HepG2 (cell line): ENCODE results near the gene SLU7. TPM values are rescaled to one million over a fixed set of nuclear protein-coding genes. Genes with fewer than 3 reads are reported as not detected.

Experiments
- AHR ChIP-seq: IDR thresholded peaks from 2 replicates; pipeline ENCODE4 v1.6.1; 2018; ENCODE audit warnings: missing genetic modification reagents, missing compliant biosample characterization
- CHD2 ChIP-seq: IDR thresholded peaks from 2 replicates; pipeline ENCODE4 v1.6.1; 2011; ENCODE audit warnings: low read depth, low read length, improper control_type of control experiment
- ETV5 ChIP-seq: IDR thresholded peaks from 2 replicates; pipeline ENCODE4 v1.6.1; 2018; ENCODE audit warnings: missing biosample characterization, missing genetic modification reagents, inconsistent platforms, borderline replicate concordance
- HDAC2 ChIP-seq: sonication (generic); formaldehyde crosslinking; IDR thresholded peaks from 2 replicates; pipeline ENCODE4 v1.4.0; 2020; ENCODE audit warnings: missing genetic modification reagents
- JUNB ChIP-seq: sonication (generic); formaldehyde crosslinking; IDR thresholded peaks from 2 replicates; pipeline ENCODE4 v1.8.0; 2022; ENCODE audit warnings: missing genetic modification reagents, mild to moderate bottlenecking, borderline replicate concordance
- KMT2B ChIP-seq: IDR thresholded peaks from 2 replicates; pipeline ENCODE4 v1.6.1; 2016; ENCODE audit warnings: missing genetic modification reagents, missing compliant biosample characterization
- MATR3 ChIP-seq: sonication (generic); formaldehyde crosslinking; IDR thresholded peaks from 2 replicates; pipeline ENCODE4 v1.4.0; 2020; ENCODE audit warnings: missing genetic modification reagents
- NCOA2 ChIP-seq: sonication (generic); formaldehyde crosslinking; IDR thresholded peaks from 2 replicates; pipeline ENCODE4 v1.8.0; 2022; ENCODE audit warnings: inconsistent platforms
- SALL1 ChIP-seq: sonication (generic); formaldehyde crosslinking; IDR thresholded peaks from 2 replicates; pipeline ENCODE4 v1.8.0; 2022; ENCODE audit warnings: mild to moderate bottlenecking, missing genetic modification reagents
- XRCC5 ChIP-seq: fragments of 200-400 bp; formaldehyde crosslinking; optimal IDR thresholded peaks from 2 replicates; pipeline ENCODE3; 2017; ENCODE audit warnings: mild to moderate bottlenecking, low read length
- ZFP36L2 ChIP-seq: sonication (generic); formaldehyde crosslinking; IDR thresholded peaks from 2 replicates; pipeline ENCODE4 v1.4.0; 2020; ENCODE audit warnings: missing genetic modification reagents
- ZFX ChIP-seq: sonication (generic); formaldehyde crosslinking; IDR thresholded peaks from 2 replicates; pipeline ENCODE4 v1.4.0; 2020; ENCODE audit warnings: mild to moderate bottlenecking, low read depth, missing genetic modification reagents, moderate library complexity
- ZKSCAN5 ChIP-seq: sonication (generic); formaldehyde crosslinking; IDR thresholded peaks from 2 replicates; pipeline ENCODE4 v1.5.1; 2020; ENCODE audit warnings: mild to moderate bottlenecking, missing genetic modification reagents
- ZNF549 ChIP-seq: sonication (generic); formaldehyde crosslinking; IDR thresholded peaks from 2 replicates; pipeline ENCODE4 v1.5.0; 2020; ENCODE audit warnings: missing genetic modification reagents
- ZNF572 ChIP-seq: sonication (generic); formaldehyde crosslinking; IDR thresholded peaks from 2 replicates; pipeline ENCODE4 v1.5.1; 2020; ENCODE audit warnings: mild to moderate bottlenecking, missing genetic modification reagents
- ZNF790 ChIP-seq: sonication (generic); formaldehyde crosslinking; IDR thresholded peaks from 2 replicates; pipeline ENCODE4 v1.8.0; 2022; ENCODE audit warnings: missing genetic modification reagents, mild to moderate bottlenecking, borderline replicate concordance
- polyA plus RNA-seq, 8 experiments: library from polyadenylated mRNA; depleted of rRNA in 3 of 8; stranded (reverse) in 7 of 8; unstranded in 1 of 8; fragments of >200 nt; fragmentation: Illumina TruSeq in 4 of 8; extraction: Trizol in 4 of 8; gene quantifications; 2 replicates each; pipeline versions ENCODE4 v1.2.1 to v1.2.3, GENCODE V29; 2011 to 2016; ENCODE audit warnings: low read depth in 4 of 8, missing spikeins in 1 of 8, mixed read lengths in 1 of 8; ENCODE audit not compliant: insufficient read depth in 1 of 8
- total RNA-seq, 5 experiments: library from RNA; depleted of rRNA; stranded (reverse); fragments of >200 nt; fragmentation: Illumina TruSeq; extraction: Trizol; gene quantifications; 2 replicates each; pipeline ENCODE4 v1.2.3, GENCODE V29; 2016; ENCODE audit warnings: low read depth in 1 of 5
- TF ChIP-seq, protein P1 (sequence below): IDR thresholded peaks from 2 replicates; pipeline ENCODE4 v1.6.1; 2016; ENCODE audit warnings: missing biosample characterization, missing genetic modification reagents, low read depth
- TF ChIP-seq, protein P2 (sequence below): sonication (generic); formaldehyde crosslinking; IDR thresholded peaks from 2 replicates; pipeline ENCODE4 v1.4.0; 2020; ENCODE audit warnings: missing genetic modification reagents; ENCODE audit errors: not compliant biosample characterization
- TF ChIP-seq, protein P3 (sequence below): sonication (generic); formaldehyde crosslinking; IDR thresholded peaks from 2 replicates; pipeline ENCODE4 v1.5.0; 2020; ENCODE audit warnings: missing genetic modification reagents, mild to moderate bottlenecking, borderline replicate concordance
- TF ChIP-seq, protein P4 (sequence below): sonication (generic); formaldehyde crosslinking; IDR thresholded peaks from 2 replicates; pipeline ENCODE4 v1.5.1; 2020; ENCODE audit warnings: mild to moderate bottlenecking, missing genetic modification reagents, moderate library complexity
- TF ChIP-seq, protein P5 (sequence below): IDR thresholded peaks from 2 replicates; pipeline ENCODE4 v1.6.1; 2012; ENCODE audit warnings: low read length, improper control_type of control experiment

Gene SLU7
- total and polyA plus RNA-seq, 2 of the 13 experiments (the other 11 are each of a cell fraction or from before 2014, with no cell fraction given) = 24.0 to 39.2 TPM

DNA sequence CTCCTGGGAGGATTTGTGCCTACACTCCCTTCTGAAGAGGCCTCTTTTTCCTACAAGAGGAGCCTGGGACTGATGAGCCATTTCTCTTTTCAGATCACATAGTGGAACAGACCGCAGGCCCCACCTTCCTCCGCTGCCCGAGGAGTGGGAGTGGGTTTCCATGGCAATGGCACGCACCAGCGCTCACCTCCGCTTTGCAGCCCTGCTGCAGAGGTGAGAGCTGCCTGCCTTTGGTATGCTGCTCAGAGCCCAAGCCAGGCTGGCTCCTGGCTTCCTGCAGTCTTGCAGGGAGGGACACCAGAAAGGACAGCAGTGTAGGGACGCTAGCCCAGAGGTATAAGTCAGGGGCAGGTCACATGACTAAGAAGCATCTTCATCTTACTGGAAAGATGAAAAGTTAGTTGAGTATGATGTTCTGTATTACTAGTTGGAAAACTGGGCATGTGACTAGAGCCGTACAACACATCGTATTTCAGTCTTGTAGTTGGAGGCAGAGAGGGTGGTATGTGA lies 15.2 kb upstream of the SLU7 start (continued):
- TF ChIP-seq HDAC2 (CRISPR knock-in tag) (peak; percentile 31; the same call in 1 of the 2 replicates), NCOA2 (CRISPR knock-in tag) (no peak), ZKSCAN5 (peak; percentile 99), MATR3 (no peak), ZNF572 (CRISPR knock-in tag) (0 out of 2 replicates have a peak, but pooled peaks have one; percentile 76), ZNF549 (no peak), ETV5 (CRISPR knock-in tag) (peak; percentile 8; the same call in 1 of the 2 replicates), ZFX (CRISPR knock-in tag) (peak; percentile 30; the same call in 1 of the 2 replicates), ZNF790 (no peak), JUNB (CRISPR knock-in tag) (no peak), KMT2B (CRISPR knock-in tag) (0 out of 2 replicates have a peak, but pooled peaks have one; percentile 43), ZFP36L2 (no peak), SALL1 (CRISPR knock-in tag) (peak; percentile 59), AHR (no peak), XRCC5 (peak; percentile 15), CHD2 (no peak)
- TF ChIP-seq, protein P1, sequence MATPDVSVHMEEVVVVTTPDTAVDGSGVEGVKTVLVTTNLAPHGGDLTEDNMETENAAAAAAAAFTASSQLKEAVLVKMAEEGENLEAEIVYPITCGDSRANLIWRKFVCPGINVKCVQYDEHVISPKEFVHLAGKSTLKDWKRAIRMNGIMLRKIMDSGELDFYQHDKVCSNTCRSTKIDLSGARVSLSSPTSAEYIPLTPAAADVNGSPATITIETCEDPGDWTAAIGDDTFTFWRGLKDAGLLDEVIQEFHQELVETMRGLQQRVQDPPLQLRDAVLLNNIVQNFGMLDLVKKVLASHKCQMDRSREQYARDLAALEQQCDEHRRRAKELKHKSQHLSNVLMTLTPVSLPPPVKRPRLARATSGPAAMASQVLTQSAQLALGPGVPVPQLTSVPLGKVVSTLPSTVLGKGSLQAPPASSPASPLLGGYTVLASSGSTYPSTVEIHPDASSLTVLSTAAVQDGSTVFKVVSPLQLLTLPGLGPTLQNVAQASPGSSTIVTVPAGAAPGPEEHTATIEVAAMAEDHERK (CRISPR knock-in tag) = no peak
- TF ChIP-seq, protein P2, sequence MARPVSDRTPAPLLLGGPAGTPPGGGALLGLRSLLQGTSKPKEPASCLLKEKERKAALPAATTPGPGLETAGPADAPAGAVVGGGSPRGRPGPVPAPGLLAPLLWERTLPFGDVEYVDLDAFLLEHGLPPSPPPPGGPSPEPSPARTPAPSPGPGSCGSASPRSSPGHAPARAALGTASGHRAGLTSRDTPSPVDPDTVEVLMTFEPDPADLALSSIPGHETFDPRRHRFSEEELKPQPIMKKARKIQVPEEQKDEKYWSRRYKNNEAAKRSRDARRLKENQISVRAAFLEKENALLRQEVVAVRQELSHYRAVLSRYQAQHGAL (CRISPR knock-in tag) = no peak
- TF ChIP-seq, protein P3, sequence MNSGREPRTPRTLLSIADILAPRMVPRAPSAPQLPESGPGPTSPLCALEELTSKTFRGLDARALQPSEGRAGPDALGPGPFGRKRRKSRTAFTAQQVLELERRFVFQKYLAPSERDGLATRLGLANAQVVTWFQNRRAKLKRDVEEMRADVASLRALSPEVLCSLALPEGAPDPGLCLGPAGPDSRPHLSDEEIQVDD (CRISPR knock-in tag) = no peak
- TF ChIP-seq, protein P4, sequence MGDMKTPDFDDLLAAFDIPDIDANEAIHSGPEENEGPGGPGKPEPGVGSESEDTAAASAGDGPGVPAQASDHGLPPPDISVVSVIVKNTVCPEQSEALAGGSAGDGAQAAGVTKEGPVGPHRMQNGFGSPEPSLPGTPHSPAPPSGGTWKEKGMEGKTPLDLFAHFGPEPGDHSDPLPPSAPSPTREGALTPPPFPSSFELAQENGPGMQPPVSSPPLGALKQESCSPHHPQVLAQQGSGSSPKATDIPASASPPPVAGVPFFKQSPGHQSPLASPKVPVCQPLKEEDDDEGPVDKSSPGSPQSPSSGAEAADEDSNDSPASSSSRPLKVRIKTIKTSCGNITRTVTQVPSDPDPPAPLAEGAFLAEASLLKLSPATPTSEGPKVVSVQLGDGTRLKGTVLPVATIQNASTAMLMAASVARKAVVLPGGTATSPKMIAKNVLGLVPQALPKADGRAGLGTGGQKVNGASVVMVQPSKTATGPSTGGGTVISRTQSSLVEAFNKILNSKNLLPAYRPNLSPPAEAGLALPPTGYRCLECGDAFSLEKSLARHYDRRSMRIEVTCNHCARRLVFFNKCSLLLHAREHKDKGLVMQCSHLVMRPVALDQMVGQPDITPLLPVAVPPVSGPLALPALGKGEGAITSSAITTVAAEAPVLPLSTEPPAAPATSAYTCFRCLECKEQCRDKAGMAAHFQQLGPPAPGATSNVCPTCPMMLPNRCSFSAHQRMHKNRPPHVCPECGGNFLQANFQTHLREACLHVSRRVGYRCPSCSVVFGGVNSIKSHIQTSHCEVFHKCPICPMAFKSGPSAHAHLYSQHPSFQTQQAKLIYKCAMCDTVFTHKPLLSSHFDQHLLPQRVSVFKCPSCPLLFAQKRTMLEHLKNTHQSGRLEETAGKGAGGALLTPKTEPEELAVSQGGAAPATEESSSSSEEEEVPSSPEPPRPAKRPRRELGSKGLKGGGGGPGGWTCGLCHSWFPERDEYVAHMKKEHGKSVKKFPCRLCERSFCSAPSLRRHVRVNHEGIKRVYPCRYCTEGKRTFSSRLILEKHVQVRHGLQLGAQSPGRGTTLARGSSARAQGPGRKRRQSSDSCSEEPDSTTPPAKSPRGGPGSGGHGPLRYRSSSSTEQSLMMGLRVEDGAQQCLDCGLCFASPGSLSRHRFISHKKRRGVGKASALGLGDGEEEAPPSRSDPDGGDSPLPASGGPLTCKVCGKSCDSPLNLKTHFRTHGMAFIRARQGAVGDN (CRISPR knock-in tag) = peak; percentile 66
- TF ChIP-seq, protein P5, sequence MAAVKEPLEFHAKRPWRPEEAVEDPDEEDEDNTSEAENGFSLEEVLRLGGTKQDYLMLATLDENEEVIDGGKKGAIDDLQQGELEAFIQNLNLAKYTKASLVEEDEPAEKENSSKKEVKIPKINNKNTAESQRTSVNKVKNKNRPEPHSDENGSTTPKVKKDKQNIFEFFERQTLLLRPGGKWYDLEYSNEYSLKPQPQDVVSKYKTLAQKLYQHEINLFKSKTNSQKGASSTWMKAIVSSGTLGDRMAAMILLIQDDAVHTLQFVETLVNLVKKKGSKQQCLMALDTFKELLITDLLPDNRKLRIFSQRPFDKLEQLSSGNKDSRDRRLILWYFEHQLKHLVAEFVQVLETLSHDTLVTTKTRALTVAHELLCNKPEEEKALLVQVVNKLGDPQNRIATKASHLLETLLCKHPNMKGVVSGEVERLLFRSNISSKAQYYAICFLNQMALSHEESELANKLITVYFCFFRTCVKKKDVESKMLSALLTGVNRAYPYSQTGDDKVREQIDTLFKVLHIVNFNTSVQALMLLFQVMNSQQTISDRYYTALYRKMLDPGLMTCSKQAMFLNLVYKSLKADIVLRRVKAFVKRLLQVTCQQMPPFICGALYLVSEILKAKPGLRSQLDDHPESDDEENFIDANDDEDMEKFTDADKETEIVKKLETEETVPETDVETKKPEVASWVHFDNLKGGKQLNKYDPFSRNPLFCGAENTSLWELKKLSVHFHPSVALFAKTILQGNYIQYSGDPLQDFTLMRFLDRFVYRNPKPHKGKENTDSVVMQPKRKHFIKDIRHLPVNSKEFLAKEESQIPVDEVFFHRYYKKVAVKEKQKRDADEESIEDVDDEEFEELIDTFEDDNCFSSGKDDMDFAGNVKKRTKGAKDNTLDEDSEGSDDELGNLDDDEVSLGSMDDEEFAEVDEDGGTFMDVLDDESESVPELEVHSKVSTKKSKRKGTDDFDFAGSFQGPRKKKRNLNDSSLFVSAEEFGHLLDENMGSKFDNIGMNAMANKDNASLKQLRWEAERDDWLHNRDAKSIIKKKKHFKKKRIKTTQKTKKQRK = no peak
